Esophagus squamous epithelium (tissue), 5 donors: ENCODE results near the gene LRRC47. TPM values are rescaled to one million over a fixed set of nuclear protein-coding genes. Genes with fewer than 3 reads are reported as not detected.

Experiments used
- DNase-seq: peaks from one replicate; lab custom pipeline; 2025; lab: John Stamatoyannopoulos, UW
- H3K27ac ChIP-seq, 4 donors: fragments of 200-600 bp; sonication (generic); one replicate each; pipeline ENCODE4 v1.5.1; 2016 to 2019; ENCODE audit warnings: mild to moderate bottlenecking in 1 of 4
- H3K27me3 ChIP-seq, 4 donors: fragments of 200-600 bp; sonication (generic); 1 replicate in 3 of 4; 2 replicates in 1 of 4; pipeline versions ENCODE4 v1.5.1 to v1.6.0; 2017 to 2021; ENCODE audit warnings: antibody characterized with exemption in 1 of 4
- H3K36me3 ChIP-seq, 3 donors: fragments of 200-600 bp; sonication (generic); one replicate each; pipeline ENCODE4 v1.5.1; 2016 to 2019
- H3K4me1 ChIP-seq, 3 donors: fragments of 200-600 bp; sonication (generic); one replicate each; pipeline ENCODE4 v1.5.1; 2017 to 2019
- H3K4me3 ChIP-seq, 4 donors: fragments of 200-600 bp; sonication (generic); 1 replicate in 3 of 4; 2 replicates in 1 of 4; pipeline ENCODE4 v1.5.1; 2016 to 2019; ENCODE audit warnings: mild to moderate bottlenecking in 2 of 4, moderate library complexity in 1 of 4
- H3K9me3 ChIP-seq, 3 donors: fragments of 200-600 bp; sonication (generic); one replicate each; pipeline ENCODE4 v1.5.1; 2016 to 2019
- CTCF ChIP-seq, 6 experiments: fragments of 450-650 bp in 4 of 6; fragments of 200-600 bp in 2 of 6; sonication (generic) in 2 of 6; IDR thresholded peaks; one replicate each; pipeline ENCODE4 v1.5.1; 2016 to 2019; ENCODE audit warnings: antibody characterized with exemption in 6 of 6, mild to moderate bottlenecking in 4 of 6, moderate library complexity in 4 of 6
- POLR2A ChIP-seq, 4 donors: fragments of 450-650 bp; IDR thresholded peaks; one replicate each; pipeline ENCODE4 v1.6.1; 2017; ENCODE audit warnings: antibody characterized with exemption in 4 of 4, mild to moderate bottlenecking in 4 of 4, moderate library complexity in 3 of 4
- WGBS, 2 donors: methylation state at CpG; one replicate each; pipeline ENCODE4 v1.1.5; 2018; 5-methylcytosine and 5-hydroxymethylcytosine counted together
- intact Hi-C: fragments of 100-400 bp; cut with DNase I; formaldehyde crosslinking; loops from one replicate; pipeline ENCODE4 v1.15.0; 2022
- total RNA-seq, 4 donors: library from RNA; depleted of rRNA; stranded (reverse); fragments of >200 nt; gene quantifications; one replicate each; pipeline ENCODE4 v1.1.0, GENCODE V29; 2016
- donor health status: DM: yes; HTN: yes; CAD: no.

Gene LRRC47
- total RNA-seq, 4 donors from 2014 or later = 23.5 to 32.6 (median 25.5) TPM

- Histone ChIP-seq H3K4me3 (peak overlapping the region; percentile 48 to 96 (median 59)), H3K36me3 (no peaks in the 10 kb centered on the region), H3K9me3 (no peaks in the 10 kb centered on the region), H3K27me3 (peaks cover 0 to 38% (median 0%) of the 10 kb centered on the region in 4 donors), H3K4me1 (peaks cover 33 to 61% (median 37%) of the 10 kb centered on the region in 3 donors), H3K27ac (peak overlapping the region; percentile 9 to 90 (median 51))
- intact Hi-C loops = no loop called here
- no peak for TF ChIP-seq CTCF (IDR thresholded peaks at IDR 0.05)
- peak in 1 of 4 donors; percentile 51 for TF ChIP-seq POLR2A (IDR thresholded peaks at IDR 0.05)
- DNase-seq = peak; percentile 54
- no CpG with 5 or more reads among the region's 61 CpGs for WGBS, 2 donors
Measured at GRCh38 chr1:3772027-3772714, 24.1 kb downstream of the LRRC47 start.

GRCh38 chr1:3771108-3772026 lies 24.9 kb downstream of the LRRC47 start:
- H3K9me3 ChIP-seq = no peaks in the 10 kb centered on the region
- H3K36me3 ChIP-seq = no peaks in the 10 kb centered on the region
- DNase-seq = no peak
- H3K4me1 ChIP-seq = peaks cover 26 to 53% (median 29%) of the 10 kb centered on the region in 3 donors
- peak overlapping the region; percentile 48 to 96 (median 59) for H3K4me3 ChIP-seq
- no peak for TF ChIP-seq CTCF (IDR thresholded peaks at IDR 0.05)
- no peak for TF ChIP-seq POLR2A (IDR thresholded peaks at IDR 0.05)
- 38 to 53% methylated on average over 6 to 15 of the region's 32 CpGs for WGBS, 2 donors
- intact Hi-C loops = no loop called here
- peaks cover 0 to 46% (median 0%) of the 10 kb centered on the region in 4 donors for H3K27me3 ChIP-seq
- H3K27ac ChIP-seq = peak overlapping the region in 3 of 4 donors; percentile 9 to 67 (median 58)

- Histone ChIP-seq H3K4me3 (no peak overlapping the region), H3K9me3 (no peaks in the 10 kb centered on the region), H3K27ac (no peak overlapping the region), H3K36me3 (no peaks in the 10 kb centered on the region), H3K27me3 (peaks cover 0 to 46% (median 0%) of the 10 kb centered on the region in 4 donors), H3K4me1 (peaks cover 18 to 42% (median 18%) of the 10 kb centered on the region in 3 donors)
- 80% methylated on average over 4 of the region's 16 CpGs; no CpG with 5 or more reads in 1 of the 2 donors for WGBS, 2 donors
- DNase-seq = no peak
- TF ChIP-seq CTCF (IDR thresholded peaks at IDR 0.05) = no peak
- TF ChIP-seq POLR2A (IDR thresholded peaks at IDR 0.05) = no peak
- intact Hi-C loops = no loop called here
Measured at GRCh38 chr1:3770047-3770765, 26.1 kb downstream of the LRRC47 start.

GRCh38 chr1:3768811-3769390 lies 27.4 kb downstream of the LRRC47 start:
- Histone ChIP-seq H3K4me3 (no peak overlapping the region), H3K36me3 (no peaks in the 10 kb centered on the region), H3K9me3 (no peaks in the 10 kb centered on the region), H3K27me3 (peaks cover 0 to 48% (median 0%) of the 10 kb centered on the region in 4 donors), H3K4me1 (peaks cover 16 to 29% (median 18%) of the 10 kb centered on the region in 3 donors), H3K27ac (no peak overlapping the region)
- WGBS, 2 donors = 77 to 97% methylated on average over 4 to 6 of the region's 22 CpGs
- DNase-seq = no peak
- no peak for TF ChIP-seq POLR2A (IDR thresholded peaks at IDR 0.05)
- no peak for TF ChIP-seq CTCF (IDR thresholded peaks at IDR 0.05)
- intact Hi-C loops = no loop called here
